NK-92 (cell line): Measurements from ENCODE around the gene ZNF672.
"Not testable (repeated sequence)": the region's sequence is repeated elsewhere in the genome, so short reads cannot be mapped to it uniquely, and the experiment has no call there.

Experiments
- DNase-seq: peaks from one replicate; lab custom pipeline; 2025; ENCODE audit not compliant: unreplicated experiment; lab: John Stamatoyannopoulos, UW

The ZNF672 gene

GRCh38 chr1:248852481-248853405 is 14.7 kb downstream of the ZNF672 start:
- no peak for DNase-seq

GRCh38 chr1:248853663-248854375 is 15.8 kb downstream of the ZNF672 start:
- DNase-seq: no peak

GRCh38 chr1:248855580-248855979 is 17.6 kb downstream of the ZNF672 start:
- no peak for DNase-seq

- no peak for DNase-seq
These were observed 18.2 kb downstream of the ZNF672 start for GRCh38 chr1:248856176-248856575.

GRCh38 chr1:248857201-248857600 is 19.2 kb downstream of the ZNF672 start:
- no peak for DNase-seq

- no peak for DNase-seq
These were observed 19.7 kb downstream of the ZNF672 start for GRCh38 chr1:248857749-248858095.

GRCh38 chr1:248858096-248858890 is 20.3 kb downstream of the ZNF672 start:
- DNase-seq: no peak

GRCh38 chr1:248858891-248859889 is 21.2 kb downstream of the ZNF672 start, which contains the start of gene ZNF692:
Gene ZNF692, minus strand, starts transcription at chr1:248859085. Its CDS starts 776 bp downstream, at chr1:248858309.
- DNase-seq: peak; percentile 63

- no peak for DNase-seq
These were observed 22.0 kb downstream of the ZNF672 start for GRCh38 chr1:248860007-248860406.

- DNase-seq: no peak
These were observed 23.6 kb downstream of the ZNF672 start for GRCh38 chr1:248861616-248862015.

GRCh38 chr1:248862695-248862997 is 24.6 kb downstream of the ZNF672 start:
- DNase-seq: no peak

- DNase-seq: no peak
These were observed 25.2 kb downstream of the ZNF672 start for GRCh38 chr1:248862998-248863881.

- no peak for DNase-seq
These were observed 33.9 kb downstream of the ZNF672 start for GRCh38 chr1:248871837-248872401.

- DNase-seq: no peak
These were observed 34.9 kb downstream of the ZNF672 start for GRCh38 chr1:248872752-248873408.

- DNase-seq: peak; percentile 36
These were observed 35.5 kb downstream of the ZNF672 start for GRCh38 chr1:248873409-248873992.

- DNase-seq: no peak
These were observed 36.0 kb downstream of the ZNF672 start for GRCh38 chr1:248873993-248874533.

- no peak for DNase-seq
These were observed 43.2 kb downstream of the ZNF672 start for GRCh38 chr1:248881261-248881660.

- DNase-seq: not testable (repeated sequence)
These were observed 44.4 kb downstream of the ZNF672 start for GRCh38 chr1:248882427-248882826.
